SK-MEL-5 (cell line): ENCODE data around the gene MFSD8. TPM values are rescaled to one million over a fixed set of nuclear protein-coding genes. Genes with fewer than 3 reads are reported as not detected.
"Not testable (repeated sequence)": the region's sequence is repeated elsewhere in the genome, so short reads cannot be mapped to it uniquely, and the experiment has no call there.

ENCODE experiments used
- DNase-seq: peaks from one replicate; pipeline ENCODE4 v3.0.0-alpha.2; 2016; ENCODE audit warnings: low read depth, low spot score
- in situ Hi-C: cut with HindIII; loops from 2 replicates; pipeline ENCODE4 v1.10.0; 2016; ENCODE audit warnings: low sequenced_read_pairs, high pct_unique_total_duplicates, low pct_unique_long_range_greater_than_20kb
- total RNA-seq: library from RNA; depleted of rRNA; stranded (reverse); fragments of >200 nt; shearing (Covaris generic); gene quantifications from 2 replicates; pipeline ENCODE4 v1.2.3, GENCODE V29; 2014

Gene MFSD8
- total RNA-seq, 1 experiment from 2014 or later = 12.7 TPM

DNA sequence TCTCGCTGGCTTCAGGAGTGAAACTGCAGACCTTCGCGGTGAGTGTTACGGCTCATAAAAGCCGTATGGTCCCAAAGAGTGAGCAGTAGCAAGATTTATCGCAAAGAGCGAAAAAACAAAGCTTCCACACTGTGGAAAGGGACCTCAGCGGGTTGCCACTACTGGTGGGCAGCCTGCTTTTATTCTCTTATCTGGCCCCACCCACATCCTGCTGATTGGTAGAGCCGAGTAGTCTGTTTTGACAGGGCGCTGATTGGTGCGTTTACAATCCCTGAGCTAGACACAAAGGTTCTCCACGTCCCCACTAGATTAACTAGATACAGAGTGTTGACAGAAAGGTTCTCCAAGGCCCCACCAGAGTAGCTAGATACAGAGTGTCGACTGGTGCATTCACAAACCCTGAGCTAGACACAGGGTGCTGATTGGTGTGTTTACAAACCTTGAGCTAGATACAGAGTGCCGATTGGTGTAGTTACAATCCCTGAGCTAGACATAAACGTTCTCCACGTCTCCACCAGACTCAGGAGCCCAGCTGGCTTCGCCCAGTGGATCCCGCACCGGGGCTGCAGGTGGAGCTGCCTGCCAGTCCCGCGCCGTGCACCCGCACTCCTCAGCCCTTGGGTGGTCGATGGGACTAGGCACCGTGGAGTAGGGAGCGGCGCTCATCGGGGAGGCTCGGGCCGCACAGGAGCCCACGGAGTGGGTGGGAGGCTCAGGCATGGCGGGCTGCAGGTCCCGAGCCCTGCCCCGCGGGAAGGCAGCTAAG lies 1.2 kb downstream of the MFSD8 start:
- in situ Hi-C loops = not testable (repeated sequence)

DNA sequence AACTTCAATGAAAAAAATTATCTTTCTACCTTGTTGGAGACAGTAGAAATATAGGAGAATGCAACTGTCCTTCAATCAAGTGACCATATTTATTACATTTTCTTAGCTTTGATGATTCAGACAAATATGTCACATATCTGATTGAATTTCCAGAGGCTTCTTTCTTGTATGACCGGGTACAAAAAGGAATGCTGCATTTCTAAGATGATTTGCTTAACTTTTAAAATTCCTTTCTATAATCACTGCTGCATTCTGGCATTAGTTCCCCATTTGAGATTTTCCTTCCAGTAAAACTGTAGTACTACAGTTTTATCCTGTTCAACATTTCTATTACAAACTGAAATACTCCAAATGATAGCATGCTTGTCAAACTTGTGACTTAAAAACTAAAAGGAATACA lies 5.2 kb downstream of the MFSD8 start:
- DNase-seq = no peak
- in situ Hi-C loops = no loop called here

More for the DNA sequence above, 1.2 kb downstream of the MFSD8 start:
- DNase-seq = not testable (repeated sequence)

DNA sequence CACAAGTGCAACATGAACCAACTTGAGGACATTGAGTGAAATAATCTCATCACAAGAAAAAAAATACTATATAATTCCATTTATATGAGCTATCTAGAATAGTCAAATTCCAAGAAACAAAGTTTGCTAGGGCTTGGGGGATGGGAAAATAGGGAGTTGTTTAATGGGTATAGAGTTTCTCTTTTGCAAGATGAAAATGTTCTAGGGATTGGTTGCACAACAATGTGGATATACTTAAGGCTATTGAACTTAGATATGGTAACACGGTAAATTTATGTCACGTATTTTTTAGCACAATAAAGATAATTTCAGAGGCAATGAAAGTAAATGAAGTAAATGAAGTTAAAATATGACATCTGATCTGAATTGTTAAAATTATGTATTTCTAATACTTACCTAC lies 7.9 kb downstream of the MFSD8 start:
- in situ Hi-C loops = no loop called here
- no peak for DNase-seq

DNA sequence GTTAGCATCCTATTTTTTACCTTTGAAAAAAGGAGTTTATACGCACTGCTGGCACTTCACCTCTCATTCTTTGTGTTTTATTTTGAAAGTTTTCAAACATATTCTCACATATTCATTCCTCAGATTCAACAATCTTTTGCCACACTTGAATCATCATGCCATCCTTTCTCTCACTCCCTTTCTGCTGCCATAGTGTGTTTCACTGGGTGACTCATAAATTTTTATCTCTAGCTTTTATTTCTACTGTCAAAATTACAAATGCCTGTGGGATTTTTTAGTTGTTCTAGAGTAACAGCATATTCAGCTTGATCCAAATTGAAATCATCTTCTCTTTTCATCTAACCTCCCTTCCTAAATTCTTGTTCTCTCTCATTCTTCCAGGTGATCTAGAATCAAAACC lies 28.0 kb downstream of the MFSD8 start:
- no peak for DNase-seq
- in situ Hi-C loops = no loop called here

DNA sequence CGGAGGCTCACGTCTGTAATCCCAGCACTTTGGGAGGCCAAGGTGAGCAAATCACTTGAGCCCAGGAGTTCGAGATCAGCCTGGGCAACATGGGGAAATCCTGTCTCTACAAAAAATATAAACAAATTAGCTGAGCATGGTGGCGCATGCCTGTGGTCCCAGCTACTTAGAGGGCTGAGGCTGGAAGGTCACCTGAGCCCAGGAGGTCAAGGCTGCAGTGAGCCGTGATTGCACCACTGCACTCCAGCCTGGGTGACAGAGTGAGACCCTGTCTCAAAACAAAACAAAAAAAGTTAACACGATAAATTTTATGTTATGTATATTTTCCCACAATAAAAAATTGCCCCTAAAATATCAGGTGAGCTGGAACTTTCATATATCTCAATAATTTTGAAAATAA lies 33.1 kb downstream of the MFSD8 start:
- DNase-seq, in situ Hi-C loops: not testable (repeated sequence)

DNA sequence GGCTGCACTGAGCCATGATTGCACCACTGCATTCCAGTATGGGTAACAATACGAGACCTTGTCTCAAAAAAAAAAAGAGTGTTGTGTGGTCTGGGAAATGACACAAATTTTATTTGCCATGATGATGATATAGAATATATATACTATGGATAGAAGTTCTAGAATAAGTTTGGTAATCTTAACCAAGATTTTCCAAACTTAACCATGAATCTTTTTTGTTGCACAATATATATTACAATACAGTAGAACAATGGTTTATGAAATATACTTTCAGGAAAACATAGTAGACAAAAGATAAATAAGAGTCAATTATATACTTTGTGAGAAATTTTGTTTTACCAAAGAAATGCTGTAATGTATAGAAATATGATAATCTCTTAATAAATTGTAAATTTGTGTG lies 34.8 kb downstream of the MFSD8 start:
- DNase-seq = no peak
- in situ Hi-C loops = no loop called here

DNA sequence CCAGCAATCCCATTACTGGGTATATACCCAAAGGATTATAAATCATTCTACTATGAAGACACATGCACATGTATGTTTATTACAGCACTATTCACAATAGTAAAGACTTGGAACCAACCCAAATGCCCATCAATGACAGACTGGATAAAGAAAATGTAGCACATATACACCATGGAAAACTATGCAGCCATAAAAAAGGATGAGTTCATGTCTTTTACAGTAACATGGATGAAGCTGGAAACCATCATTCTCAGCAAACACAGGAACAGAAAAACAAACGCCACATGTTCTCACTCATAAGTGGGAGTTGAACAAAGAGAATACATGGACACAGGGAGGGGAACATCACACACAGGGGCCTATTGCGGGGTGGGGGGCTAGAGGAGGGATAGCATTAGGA lies 39.3 kb downstream of the MFSD8 start:
- DNase-seq, in situ Hi-C loops: not testable (repeated sequence)

DNA sequence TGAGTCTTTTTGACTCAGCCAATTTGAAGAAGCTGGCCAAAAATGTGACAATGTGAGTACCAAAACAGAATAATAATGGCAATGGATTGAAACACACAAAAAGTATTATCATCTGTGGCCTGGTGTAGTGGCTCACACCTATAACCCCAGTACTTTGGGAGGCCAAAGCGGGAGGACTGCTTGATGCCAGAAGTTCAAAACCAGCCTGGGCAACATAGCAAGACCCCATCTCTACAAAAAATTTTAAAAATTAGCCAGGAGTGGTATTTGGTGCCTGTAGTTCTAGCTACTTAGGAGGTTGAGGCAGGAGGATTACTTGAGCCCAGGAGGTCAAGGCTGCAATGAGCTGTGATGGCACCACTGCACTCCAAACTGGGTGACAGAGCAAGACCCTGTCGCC lies 42.7 kb downstream of the MFSD8 start:
- in situ Hi-C loops = no loop called here
- no peak for DNase-seq

DNA sequence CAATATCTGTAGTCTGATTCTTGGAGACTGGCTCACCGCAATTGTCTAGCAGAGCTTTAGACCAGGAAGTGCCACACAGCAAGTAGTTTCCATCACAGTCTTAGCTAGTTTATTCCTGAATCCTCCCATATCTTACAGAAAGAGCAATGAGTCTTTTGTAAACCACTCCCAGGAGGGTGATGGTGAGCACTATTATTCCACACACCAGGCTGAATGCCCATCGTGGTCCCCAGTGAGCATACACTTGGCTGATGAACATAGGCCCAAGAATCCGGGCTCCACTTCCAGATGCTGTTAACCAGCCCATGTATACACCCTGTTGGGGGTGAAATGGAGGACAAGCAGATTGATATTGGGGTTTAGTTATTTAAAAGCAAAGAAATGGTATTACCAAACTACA lies 44.5 kb downstream of the MFSD8 start:
- in situ Hi-C loops = no loop called here
- DNase-seq = no peak

DNA sequence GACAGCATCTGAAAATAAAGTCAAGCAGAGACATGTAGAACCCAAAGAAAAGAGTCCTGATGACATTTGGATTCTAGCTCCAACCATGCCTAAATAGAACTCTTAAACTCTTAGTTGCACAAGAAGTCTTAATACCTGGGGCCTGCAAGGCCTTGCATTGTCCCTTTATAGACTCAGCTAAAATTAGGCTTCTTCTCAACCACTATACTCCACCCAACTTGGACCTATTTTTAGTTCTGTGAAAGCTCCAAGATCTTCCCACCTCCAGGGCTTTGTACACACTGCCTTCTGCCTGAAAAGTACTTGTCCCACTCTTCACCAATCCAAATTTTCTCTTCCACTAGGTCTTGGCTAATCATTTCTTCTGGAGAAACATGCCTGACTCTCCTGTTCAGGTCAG lies 47.8 kb downstream of the MFSD8 start:
- no peak for DNase-seq
- in situ Hi-C loops = no loop called here

DNA sequence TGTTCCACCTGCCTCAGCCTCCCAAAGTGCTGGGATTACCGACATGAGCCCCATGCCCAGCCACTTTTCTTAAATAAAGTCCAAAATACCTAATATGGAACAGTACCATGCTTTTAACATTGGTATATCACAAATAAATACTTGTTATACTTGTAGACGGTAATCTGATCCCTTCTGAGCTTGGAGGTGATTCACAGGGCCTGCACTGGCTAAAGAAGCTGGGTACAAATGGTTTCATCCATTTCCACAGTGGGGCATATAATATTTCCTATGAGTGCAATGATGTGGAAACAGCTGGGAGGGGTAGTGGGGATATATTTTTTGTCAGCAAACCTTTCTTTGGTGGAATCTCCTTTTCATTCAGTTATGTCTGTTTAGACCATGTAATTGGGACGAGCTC lies 48.5 kb downstream of the MFSD8 start:
- no peak for DNase-seq
- in situ Hi-C loops = no loop called here

DNA sequence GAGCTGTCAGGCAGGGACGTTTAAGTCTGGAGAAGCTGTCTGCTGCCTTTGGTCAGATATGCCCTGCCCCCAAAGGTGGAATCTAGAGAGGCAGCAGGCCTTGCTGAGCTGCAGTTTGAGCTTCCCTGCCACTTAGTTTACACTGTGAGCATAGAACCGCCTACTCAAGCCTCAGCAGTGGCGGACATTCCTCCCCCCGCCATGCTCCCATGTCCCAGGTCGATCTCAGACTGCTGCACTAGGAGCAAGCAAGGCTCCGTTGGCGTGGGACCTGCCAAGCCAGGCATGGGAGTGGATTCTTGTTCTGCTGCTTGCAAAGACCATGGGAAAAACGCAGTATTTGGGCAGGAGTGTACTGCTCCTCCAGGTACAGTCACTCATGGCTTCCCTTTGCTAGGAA lies 59.9 kb downstream of the MFSD8 start:
- no peak for DNase-seq
- in situ Hi-C loops = no loop called here

DNA sequence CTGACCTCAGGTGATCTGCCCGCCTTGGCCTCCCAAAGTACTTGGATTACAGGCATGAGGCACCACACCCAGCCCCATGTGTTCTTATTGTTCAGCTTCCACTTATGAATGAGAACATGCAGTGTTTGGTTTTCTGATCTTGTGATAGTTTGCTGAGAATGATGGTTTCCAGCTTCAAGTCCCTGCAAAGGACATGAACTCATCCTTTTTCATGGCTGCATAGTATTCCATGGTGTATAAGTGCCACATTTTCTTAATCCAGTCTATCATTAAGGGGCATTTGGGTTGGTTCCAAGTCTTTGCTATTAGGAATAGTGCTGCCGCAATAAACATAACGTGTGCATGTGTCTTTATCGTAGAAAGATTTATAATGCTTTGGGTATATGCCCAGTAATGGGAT lies 65.3 kb downstream of the MFSD8 start:
- in situ Hi-C loops, DNase-seq: not testable (repeated sequence)

DNA sequence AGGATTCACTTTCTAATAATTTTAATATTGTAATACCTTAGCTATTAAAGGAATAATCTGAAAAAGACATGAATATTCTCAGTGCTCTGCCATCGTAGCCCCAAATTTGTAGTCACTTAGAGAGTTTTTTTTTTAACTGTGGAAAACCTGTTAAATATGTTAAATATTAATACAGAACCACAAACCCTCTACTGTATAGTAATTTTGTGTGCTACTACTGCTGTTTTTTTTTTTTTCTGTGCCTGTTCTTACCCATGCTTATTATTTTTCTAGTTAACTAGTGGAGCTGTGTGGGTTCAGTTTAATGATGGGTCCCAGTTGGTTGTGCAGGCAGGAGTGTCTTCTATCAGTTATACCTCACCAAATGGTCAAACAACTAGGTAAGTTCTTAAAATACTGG lies 68.4 kb downstream of the MFSD8 start:
- DNase-seq = no peak

DNA sequence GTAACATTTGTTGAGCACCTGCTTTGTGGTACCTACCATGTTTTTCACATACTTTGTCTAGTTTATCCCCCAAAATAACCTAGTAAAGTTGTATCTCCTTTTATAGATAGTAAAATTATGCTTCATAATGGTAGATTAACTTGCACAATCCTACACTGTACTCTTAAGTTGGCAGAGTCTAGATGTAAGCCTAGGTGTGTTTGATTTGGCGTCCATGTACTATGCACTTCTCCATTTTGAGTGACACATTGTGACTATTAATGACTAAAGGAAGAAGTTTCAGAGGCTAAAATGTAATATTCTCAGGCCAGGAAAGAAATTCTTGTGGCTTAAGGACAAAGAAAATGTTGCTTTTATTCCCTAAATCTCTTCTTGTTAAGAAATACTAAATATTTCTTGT lies 68.9 kb downstream of the MFSD8 start:
- in situ Hi-C loops = no loop called here
- no peak for DNase-seq

More for the DNA sequence above, 68.4 kb downstream of the MFSD8 start:
- in situ Hi-C loops = no loop called here

DNA sequence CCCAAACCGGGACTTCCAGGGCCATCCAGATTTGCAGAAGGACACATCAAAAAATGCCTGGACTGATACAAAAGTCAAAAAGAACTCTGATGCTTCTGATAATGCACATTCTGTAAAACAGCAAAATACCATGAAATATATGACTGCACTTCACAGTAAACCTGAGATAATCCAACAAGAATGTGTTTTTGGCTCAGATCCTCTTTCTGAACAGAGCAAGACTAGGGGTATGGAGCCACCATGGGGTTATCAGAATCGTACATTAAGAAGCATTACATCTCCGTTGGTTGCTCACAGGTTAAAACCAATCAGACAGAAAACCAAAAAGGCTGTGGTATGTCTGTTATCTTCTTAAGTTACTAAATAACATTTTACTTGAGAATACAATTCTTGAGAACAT lies 75.1 kb downstream of the MFSD8 start:
- in situ Hi-C loops = no loop called here
- DNase-seq = no peak

DNA sequence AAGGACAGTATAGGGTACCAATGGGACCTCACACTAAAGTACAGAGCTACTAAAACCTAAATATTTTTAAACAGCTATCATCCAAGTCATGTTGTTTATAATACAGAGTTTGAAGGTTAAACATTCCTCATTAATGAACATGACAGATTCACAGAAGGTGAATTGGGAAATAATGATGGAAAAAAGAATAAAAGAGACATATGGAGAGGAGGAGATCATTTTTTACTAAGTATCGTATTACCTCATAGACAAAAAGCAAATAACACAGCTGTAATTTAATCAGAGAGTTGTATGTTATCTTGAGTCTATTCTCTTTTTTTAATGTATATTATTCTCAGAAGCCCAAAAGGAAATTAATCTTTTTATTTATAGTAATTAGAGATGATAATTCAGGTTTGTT lies 76.4 kb downstream of the MFSD8 start:
- in situ Hi-C loops = no loop called here
- no peak for DNase-seq

DNA sequence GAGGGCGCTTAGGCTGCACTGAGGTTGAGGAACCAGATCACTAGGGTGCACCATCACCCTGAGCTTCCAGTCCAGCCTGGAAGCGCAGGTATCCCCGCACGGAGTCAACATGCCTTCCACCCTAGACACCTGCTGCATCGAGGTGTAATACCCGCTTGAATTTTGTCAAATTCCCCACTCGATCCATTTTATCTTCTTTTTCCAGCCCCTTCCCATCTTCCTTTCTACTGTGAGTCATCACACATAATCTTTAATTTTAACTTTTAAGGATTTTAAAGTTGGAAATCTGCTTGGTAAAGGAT lies 83.5 kb downstream of the MFSD8 start:
- DNase-seq = no peak
- in situ Hi-C loops = no loop called here

DNA sequence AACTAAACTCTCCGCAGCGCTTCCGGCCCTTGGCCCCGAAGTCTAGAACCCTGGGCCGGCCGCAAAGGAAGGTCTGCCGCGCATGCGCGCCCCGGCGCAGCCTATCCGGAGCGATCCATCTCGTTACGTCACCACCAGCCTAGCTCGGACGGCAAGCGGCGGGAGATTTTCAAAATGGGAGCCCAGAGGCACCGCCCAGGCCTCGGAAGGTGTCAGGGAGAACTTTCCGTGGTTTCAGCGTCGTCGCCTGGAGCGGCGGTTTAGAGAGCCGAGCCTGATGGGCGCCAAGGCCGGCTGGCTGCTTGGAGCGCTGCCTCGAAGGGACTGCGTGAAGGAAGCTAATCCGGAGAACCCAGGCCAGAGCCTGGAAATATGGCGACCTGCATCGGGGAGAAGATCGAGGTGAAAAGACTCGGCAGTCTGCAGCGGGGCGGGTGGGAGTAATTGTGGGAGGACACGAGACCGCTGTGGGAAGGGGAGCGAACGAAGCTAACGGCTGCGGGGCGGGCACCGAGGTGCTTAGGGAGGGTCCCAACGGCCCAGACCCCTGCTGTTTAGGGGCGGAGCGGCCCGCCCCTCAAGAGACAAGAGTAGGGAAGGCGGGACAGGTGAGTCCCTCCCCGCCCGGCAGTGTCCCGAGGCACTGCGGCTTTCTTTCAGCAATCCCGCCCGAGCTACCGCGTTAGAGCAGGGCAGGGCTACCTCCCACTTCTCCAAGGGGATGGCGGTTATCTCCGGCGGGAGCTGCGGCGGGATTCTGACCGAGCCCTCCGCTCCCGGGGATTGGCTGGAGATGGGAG lies 84.0 kb downstream of the MFSD8 start, which contains the start of gene PLK4:
Gene PLK4 (plus strand): TSS at position 131 of the 800 bp plus-strand sequence. CDS start 242 bp downstream, at position 373.
- in situ Hi-C loops = no loop called here
- peak; percentile 94 for DNase-seq
